ENCODE data around the gene B4GALNT2.

- TF ChIP-seq POLR2A (IDR thresholded peaks at IDR 0.05) (no peak), CTCF (IDR thresholded peaks at IDR 0.05) (no peak)
Observed at GRCh38 chr17:49101054-49101534, 31.5 kb upstream of the B4GALNT2 start.
